Astrocyte of the cerebellum (primary cell): Measurements from ENCODE around the gene CTNNA3.

Experiments used
- DNase-seq: peaks from one replicate; pipeline ENCODE4 v3.0.0-alpha.2; 2011; ENCODE audit warnings: low read depth
- H3K4me3 ChIP-seq: 2 replicates; pipeline ENCODE4 v1.5.1; 2011; ENCODE audit warnings: mild to moderate bottlenecking, low read depth, low read length, moderate library complexity
- in situ Hi-C: cut with HindIII; loops from 2 replicates; pipeline ENCODE4 v1.10.0; 2017; ENCODE audit warnings: low sequenced_read_pairs
- TF ChIP-seq, protein P1 (sequence below): IDR thresholded peaks from 2 replicates; pipeline ENCODE4 v1.5.1; 2012; ENCODE audit warnings: low read length, low read depth, moderate library complexity, mild to moderate bottlenecking; ENCODE audit errors: missing control alignments

Gene CTNNA3

GRCh38 chr10:66307826-66308225, 1388.2 kb downstream of the CTNNA3 start:
- no peak overlapping the region for H3K4me3 ChIP-seq
- in situ Hi-C loops: no loop called here
- no peak for DNase-seq
- TF ChIP-seq, protein P1, sequence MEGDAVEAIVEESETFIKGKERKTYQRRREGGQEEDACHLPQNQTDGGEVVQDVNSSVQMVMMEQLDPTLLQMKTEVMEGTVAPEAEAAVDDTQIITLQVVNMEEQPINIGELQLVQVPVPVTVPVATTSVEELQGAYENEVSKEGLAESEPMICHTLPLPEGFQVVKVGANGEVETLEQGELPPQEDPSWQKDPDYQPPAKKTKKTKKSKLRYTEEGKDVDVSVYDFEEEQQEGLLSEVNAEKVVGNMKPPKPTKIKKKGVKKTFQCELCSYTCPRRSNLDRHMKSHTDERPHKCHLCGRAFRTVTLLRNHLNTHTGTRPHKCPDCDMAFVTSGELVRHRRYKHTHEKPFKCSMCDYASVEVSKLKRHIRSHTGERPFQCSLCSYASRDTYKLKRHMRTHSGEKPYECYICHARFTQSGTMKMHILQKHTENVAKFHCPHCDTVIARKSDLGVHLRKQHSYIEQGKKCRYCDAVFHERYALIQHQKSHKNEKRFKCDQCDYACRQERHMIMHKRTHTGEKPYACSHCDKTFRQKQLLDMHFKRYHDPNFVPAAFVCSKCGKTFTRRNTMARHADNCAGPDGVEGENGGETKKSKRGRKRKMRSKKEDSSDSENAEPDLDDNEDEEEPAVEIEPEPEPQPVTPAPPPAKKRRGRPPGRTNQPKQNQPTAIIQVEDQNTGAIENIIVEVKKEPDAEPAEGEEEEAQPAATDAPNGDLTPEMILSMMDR: peak; percentile 18

- TF ChIP-seq, protein P1: no peak
- in situ Hi-C loops: no loop called here
- no peak overlapping the region for H3K4me3 ChIP-seq
- DNase-seq: no peak
Measured at GRCh38 chr10:66301078-66301477, 1394.9 kb downstream of the CTNNA3 start.

DNA sequence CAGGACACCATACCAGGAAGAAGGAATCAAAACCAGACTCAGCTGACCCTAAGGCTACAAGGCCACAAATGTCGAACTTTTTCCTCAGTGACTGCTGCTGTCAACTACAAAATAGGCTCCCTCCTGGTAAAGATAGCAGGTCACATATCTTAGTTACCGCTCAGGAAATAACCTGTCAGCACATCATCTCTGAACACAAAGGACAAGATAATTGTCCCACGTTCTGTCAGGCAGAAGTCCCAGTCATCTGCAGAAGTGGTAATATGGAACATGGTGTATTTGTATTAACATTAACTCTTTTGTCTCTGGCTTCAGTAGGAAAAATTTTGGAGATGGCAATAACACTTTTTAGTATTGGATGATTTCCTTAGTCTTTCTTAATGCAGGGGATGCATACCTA, 1400.4 kb downstream of the CTNNA3 start:
- in situ Hi-C loops: no loop called here
- H3K4me3 ChIP-seq: no peak overlapping the region
- TF ChIP-seq, protein P1: no peak
- no peak for DNase-seq

DNA sequence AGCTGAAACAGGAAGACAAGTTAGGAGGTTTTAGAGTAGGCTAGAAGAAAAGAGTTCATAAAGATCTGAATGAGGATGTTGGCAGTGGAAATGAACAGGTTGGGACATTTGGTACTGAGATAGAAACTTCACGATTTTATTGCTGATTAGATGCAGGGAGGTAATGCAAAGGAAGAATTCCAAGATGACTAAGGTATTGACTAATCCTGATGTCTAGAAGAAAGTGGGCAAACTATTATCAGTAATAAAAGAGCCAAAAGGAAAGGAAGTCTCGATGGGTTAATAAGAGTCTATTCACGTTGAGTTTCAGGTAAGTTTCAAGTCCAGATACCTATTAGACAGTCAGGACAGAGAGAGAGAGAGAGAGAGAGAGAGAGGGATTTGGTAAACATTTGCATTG, 1401.5 kb downstream of the CTNNA3 start:
- no peak overlapping the region for H3K4me3 ChIP-seq
- TF ChIP-seq, protein P1: no peak
- in situ Hi-C loops: no loop called here
- DNase-seq: no peak

- in situ Hi-C loops: no loop called here
- H3K4me3 ChIP-seq: no peak overlapping the region
Measured at GRCh38 chr10:66292922-66293321, 1403.1 kb downstream of the CTNNA3 start.

DNA sequence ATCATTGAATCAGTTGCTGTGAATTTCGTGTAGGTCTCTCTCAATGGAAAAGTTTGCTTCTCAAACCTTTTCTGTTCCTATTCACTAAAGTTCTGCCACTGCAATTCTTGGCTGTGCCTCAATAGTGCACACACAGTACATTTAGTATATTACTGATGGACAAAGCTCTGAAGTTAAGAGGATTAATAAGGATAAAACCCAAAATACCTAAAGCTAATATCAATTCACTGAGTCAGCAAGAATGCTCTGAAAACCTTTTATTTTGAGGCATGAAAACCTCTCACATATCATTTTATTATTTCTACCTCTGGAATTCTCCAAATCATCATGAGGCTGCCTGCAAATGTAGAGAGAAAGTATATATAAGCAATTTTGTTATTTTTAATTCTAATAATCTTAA, 1403.5 kb downstream of the CTNNA3 start:
- H3K4me3 ChIP-seq: no peak overlapping the region
- DNase-seq: no peak
- in situ Hi-C loops: no loop called here
- TF ChIP-seq, protein P1: no peak

More at GRCh38 chr10:66292922-66293321, 1403.1 kb downstream of the CTNNA3 start:
- DNase-seq: no peak
- TF ChIP-seq, protein P1: no peak

DNA sequence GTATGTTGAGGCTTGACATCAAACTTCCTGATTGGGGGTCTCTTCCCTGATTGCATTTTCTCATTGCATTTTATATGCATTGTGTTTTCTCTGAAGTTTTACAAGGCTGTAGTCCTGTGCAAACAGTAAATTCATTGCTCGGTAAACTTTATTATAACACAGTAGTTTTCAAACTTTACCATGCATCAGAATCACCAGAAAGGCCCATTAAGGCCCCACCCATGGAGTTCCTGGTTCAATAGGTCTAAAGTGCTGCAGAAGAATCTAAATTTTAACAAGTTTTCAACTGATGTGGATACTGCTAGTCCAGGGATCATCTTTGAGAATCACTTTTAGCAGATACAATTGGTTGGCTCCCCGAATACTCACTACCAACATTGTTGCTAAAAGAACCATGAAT, 1404.9 kb downstream of the CTNNA3 start:
- DNase-seq: no peak
- in situ Hi-C loops: no loop called here
- TF ChIP-seq, protein P1: no peak
- H3K4me3 ChIP-seq: no peak overlapping the region
